Measurements from ENCODE around the gene LAMA2.
A peak's percentile ranks its signal among the peaks of the same experiment; 100 is the strongest.

The LAMA2 gene

GRCh38 chr6:128997880-128998279, 114.9 kb downstream of the LAMA2 start:
- TF ChIP-seq CTCF (IDR thresholded peaks at IDR 0.05) = no peak
- DNase-seq (ENCODE audit: low spot score) = no peak
- Histone ChIP-seq H3K27ac (no peak overlapping the region), H3K4me3 (no peak overlapping the region)

GRCh38 chr6:129006724-129007514, 124.0 kb downstream of the LAMA2 start:
- peak overlapping the region in 1 of 2 donors; percentile 35 for H3K27ac ChIP-seq

GRCh38 chr6:129007701-129008373, 124.9 kb downstream of the LAMA2 start:
- H3K4me3 ChIP-seq = no peak overlapping the region
- TF ChIP-seq CTCF (IDR thresholded peaks at IDR 0.05) = no peak
- peak overlapping the region in 1 of 2 donors; percentile 16 for H3K27ac ChIP-seq
- DNase-seq (ENCODE audit: low spot score) = no peak

More at GRCh38 chr6:129006724-129007514, 124.0 kb downstream of the LAMA2 start:
- H3K4me3 ChIP-seq = no peak overlapping the region
- TF ChIP-seq CTCF (IDR thresholded peaks at IDR 0.05) = no peak
- no peak for DNase-seq (ENCODE audit: low spot score)

- no peak for DNase-seq (ENCODE audit: low spot score)
- H3K27ac ChIP-seq = no peak overlapping the region
- no peak overlapping the region for H3K4me3 ChIP-seq
- TF ChIP-seq CTCF (IDR thresholded peaks at IDR 0.05) = no peak
Observed at GRCh38 chr6:129008591-129008990, 125.7 kb downstream of the LAMA2 start.

GRCh38 chr6:129009851-129010250, 126.9 kb downstream of the LAMA2 start:
- no peak for TF ChIP-seq CTCF (IDR thresholded peaks at IDR 0.05)
- Histone ChIP-seq H3K4me3 (no peak overlapping the region), H3K27ac (peak overlapping the region in 1 of 2 donors; percentile 2)
- no peak for DNase-seq (ENCODE audit: low spot score)

GRCh38 chr6:129014302-129014701, 131.4 kb downstream of the LAMA2 start:
- no peak for DNase-seq (ENCODE audit: low spot score)

More at GRCh38 chr6:129014302-129014701, 131.4 kb downstream of the LAMA2 start:
- Histone ChIP-seq H3K4me3 (no peak overlapping the region), H3K27ac (no peak overlapping the region)
- no peak for TF ChIP-seq CTCF (IDR thresholded peaks at IDR 0.05)

All from coronary artery (tissue), 2 donors.